ENCODE results near the gene USP43.
"Not testable (repeated sequence)": the region's sequence is repeated elsewhere in the genome, so short reads cannot be mapped to it uniquely, and the experiment has no call there.

The USP43 gene

GRCh38 chr17:9644910-9645751, at the start of gene USP43:
Gene USP43 (plus strand): TSS chr17:9645517. CDS start chr17:9645633, 116 bp downstream.
- DNase-seq (ENCODE audit: low read depth in 2 of 2): no peak

DNA sequence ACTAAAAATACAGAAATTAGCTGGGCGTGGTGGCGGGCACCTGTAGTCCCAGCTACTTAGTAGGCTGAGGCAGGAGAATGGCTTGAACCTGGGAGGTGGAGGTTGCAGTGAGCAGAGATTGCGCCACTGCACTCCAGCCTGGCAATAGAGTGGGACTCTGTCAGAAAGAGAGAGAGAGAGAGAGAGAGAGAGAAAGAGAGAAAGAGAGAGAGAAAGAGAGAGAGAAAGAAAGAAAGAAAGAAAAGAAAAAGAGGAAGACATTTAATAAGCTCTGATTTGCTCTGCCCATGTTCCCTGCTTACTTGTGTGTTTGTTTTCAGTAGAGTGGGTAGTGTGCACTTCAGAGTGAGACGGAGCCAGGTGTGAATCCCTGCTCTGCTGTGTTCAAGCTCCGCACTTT, 47.7 kb upstream of the USP43 start:
- not testable (repeated sequence) for DNase-seq (ENCODE audit: low read depth in 2 of 2)

DNA sequence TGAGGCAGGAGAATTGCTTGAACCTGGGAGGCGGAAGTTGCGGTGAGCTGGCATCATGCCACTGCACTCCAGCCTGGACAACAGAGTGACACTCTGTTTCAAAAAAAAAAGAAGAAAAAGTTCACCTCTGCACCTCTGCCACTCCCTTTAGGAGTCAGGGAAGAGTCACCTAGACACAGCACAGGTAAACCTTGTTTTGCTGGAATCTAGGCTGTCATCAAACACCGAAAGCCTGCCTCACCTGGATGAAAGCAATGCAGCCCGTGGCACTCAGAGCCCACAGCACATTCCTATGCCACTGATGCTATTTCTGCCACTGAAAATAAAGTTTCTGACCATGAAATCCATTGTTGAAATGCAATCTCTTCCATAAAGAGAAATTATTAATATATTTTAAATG, 46.7 kb upstream of the USP43 start:
- no peak for DNase-seq (ENCODE audit: low read depth in 2 of 2)

DNA sequence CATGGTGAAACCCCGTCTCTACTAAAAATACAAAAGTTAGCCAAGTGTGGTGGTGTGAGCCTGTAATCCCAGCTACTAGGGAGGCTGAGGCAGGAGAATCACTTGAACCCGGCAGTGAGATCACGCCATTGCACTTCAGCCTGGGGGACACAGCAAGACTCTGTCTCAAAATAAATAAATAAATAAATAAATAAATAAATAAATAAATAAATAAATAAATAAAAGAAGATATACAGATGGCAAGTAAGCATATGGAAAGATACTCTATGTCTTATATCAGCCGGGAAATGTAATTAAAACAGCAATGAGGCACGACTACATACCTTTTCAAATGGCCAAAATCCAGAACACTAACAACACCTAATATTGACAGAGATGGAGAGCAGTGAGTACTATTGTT, 40.7 kb upstream of the USP43 start:
- not testable (repeated sequence) for DNase-seq (ENCODE audit: low read depth in 2 of 2)

DNA sequence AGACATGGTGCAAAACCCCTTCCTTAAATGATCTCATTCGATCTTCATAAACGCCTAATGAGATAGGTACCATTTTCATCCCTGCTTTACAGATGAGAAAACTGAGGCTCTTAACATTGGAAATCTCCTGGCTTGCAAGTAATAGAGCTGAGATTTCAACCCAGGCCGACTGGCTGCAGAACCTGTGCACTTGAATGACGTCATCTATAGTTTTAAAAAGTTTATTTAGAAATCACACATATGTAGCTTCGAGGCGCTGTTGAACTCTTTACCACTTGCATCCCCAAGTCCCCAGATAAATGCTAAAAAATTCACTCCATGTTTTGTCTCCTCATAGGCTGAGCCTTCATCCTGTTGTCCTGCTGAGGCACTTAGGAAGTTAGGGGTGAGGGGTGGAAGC, 38.9 kb upstream of the USP43 start:
- no peak for DNase-seq (ENCODE audit: low read depth in 2 of 2)

DNA sequence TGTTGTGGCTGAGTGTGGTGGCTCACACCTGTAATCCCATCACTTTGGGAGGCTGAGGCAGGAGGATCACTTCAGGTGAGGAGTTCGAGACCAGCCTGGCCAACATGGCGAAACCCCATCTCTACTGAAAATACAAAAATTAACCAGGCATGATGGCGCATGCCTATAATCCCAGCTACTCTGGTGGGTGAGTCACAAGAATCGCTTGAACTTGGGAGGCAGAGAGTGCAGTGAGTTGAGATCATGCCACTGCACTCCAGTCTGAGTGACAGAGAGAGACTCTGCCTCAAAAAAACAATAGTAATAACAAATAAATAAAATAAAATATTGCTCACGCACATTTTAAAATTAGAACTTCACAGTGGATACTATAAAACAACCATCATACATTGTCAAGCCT, 38.3 kb upstream of the USP43 start:
- not testable (repeated sequence) for DNase-seq (ENCODE audit: low read depth in 2 of 2)

DNA sequence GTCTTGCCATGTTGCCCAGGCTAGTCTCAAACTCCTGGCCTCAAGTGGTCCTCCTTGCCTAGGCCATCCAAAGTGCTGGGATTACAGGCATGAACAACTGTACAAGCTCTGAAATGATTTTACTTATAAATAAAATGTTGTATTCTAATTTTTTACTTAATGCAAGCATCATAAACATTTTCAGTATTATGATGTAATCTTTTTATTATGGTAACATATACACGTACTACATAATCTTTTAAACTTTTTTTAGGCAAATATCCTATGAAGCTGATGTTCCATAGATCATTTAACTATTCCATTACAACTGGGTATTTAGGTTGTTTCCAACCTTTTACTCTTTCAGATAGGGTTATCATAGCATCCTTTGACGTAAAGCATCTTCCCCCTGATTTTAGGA, 33.8 kb upstream of the USP43 start:
- no peak for DNase-seq (ENCODE audit: low read depth in 2 of 2)

DNA sequence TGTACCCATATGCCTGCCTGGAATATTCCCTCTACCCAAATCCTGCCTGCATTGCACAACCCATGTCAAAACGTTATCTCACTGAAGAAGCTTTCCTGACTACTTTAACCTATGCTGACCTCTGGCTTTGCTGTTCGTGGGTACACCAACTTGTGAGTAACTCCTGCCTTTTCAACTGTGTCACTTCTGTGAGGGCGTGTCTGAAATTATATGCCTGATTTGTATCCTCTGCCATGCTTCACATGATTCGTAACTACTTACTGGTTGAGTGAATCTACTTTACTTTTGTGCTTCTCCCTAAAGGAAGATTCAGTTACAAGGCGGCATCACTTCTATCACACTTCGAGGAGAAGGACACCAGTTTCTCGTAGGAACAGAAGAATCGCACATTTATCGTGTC, 33.3 kb upstream of the USP43 start:
- no peak for DNase-seq (ENCODE audit: low read depth in 2 of 2)

DNA sequence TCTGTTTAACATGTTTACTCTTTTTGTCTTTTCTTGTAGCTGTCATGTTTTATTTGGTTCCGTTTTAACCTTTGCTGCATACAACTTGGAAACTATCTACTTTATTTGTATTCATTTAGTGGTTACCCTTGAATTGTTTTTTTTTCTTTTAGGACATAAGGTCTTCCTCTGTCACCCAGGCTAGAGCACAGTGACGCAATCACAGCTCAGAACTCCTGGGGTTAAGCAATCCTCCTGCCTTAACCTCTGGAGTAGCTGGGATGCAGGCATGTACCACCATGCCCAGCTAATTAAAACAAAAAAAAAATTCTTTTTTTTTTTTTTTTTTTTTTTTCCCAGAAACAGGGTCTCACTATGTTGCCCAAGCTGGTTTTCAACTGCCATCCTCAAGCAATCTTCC, 29.8 kb upstream of the USP43 start:
- no peak for DNase-seq (ENCODE audit: low read depth in 2 of 2)

DNA sequence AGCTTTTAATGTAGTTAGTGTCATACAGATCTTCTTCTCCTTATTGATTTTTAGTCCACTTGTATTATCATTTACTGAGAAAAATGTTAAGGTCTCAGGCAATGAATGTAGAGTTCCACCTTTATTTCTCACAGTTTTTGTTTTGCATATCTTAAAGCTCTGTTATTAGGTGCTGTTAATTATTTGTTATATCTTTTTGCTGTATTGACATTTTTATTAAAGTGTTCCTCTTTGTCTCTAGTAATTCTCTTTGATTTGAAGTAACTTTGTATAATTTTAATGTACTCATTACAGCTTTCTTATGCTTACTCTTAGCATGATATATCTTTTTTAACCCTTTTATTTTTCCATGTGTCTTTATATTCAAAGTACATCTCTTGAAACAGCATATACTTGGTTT, 22.4 kb upstream of the USP43 start:
- DNase-seq (ENCODE audit: low read depth in 2 of 2): no peak

DNA sequence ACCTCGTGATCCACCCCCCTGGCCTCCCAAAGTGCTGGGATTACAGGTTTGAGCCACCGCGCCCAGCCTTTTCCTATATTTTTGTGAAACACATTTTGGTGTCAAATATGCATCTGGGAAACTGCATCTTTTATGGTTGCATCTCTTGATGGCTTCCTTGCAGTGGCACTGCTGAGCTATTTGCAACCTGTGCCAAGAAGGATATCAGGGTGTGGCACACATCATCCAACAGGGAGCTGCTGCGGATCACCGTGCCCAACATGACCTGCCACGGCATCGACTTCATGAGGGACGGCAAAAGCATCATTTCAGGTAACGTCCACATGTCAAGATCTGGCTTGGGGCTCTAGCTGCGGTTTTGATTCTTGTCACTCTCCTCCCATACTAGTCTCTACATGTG, 16.8 kb upstream of the USP43 start:
- no peak for DNase-seq (ENCODE audit: low read depth in 2 of 2)

GRCh38 chr17:9632741-9633140, 12.6 kb upstream of the USP43 start:
- DNase-seq (ENCODE audit: low read depth in 2 of 2): no peak

- no peak for DNase-seq (ENCODE audit: low read depth in 2 of 2)
Measured at GRCh38 chr17:9635340-9635739, 10.0 kb upstream of the USP43 start.

DNA sequence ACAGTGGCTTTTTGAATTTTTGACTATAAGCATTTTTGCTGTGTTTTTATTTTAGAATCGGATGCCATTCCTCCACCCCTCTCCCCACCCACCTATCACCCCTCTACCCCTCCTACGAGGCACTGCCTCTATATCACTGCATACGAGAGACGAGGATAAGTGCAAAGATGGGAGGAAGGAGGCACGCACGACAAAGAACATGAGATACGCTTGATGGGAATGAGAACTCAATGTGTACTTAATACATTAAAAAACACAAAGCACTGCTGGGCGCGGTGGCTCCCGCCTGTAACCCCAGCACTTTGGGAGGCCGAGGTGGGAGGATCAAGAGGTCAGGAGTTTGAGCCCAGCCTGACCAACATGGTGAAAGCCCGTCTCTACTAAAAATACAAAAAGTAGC, 8.8 kb upstream of the USP43 start:
- no peak for DNase-seq (ENCODE audit: low read depth in 2 of 2)

GRCh38 chr17:9640388-9640787, 4.9 kb upstream of the USP43 start:
- not testable (repeated sequence) for DNase-seq (ENCODE audit: low read depth in 2 of 2)

DNA sequence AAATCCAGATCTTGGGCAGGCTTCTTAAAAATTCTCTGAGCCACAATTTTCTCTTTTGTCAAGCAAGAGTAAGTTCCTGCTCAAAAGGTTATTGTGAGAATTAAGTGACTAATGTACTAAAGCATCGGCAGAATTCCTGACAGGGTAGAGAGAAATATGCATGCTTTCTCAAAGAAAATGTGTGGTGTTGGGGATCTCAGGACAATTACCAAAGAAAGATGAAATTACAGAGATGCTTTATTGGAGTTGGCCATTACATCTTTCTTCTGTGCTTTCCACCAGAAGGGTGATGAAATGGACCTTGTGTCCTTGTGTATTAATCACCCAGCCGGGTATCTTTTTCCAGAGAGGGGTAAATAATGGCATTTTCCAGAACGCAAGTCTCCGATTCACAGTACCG, 1.7 kb upstream of the USP43 start:
- no peak for DNase-seq (ENCODE audit: low read depth in 2 of 2)

GRCh38 chr17:9645851-9646545, 681 bp downstream of the USP43 start:
- DNase-seq (ENCODE audit: low read depth in 2 of 2): no peak

GRCh38 chr17:9646546-9646885, 1.2 kb downstream of the USP43 start:
- no peak for DNase-seq (ENCODE audit: low read depth in 2 of 2)

DNA sequence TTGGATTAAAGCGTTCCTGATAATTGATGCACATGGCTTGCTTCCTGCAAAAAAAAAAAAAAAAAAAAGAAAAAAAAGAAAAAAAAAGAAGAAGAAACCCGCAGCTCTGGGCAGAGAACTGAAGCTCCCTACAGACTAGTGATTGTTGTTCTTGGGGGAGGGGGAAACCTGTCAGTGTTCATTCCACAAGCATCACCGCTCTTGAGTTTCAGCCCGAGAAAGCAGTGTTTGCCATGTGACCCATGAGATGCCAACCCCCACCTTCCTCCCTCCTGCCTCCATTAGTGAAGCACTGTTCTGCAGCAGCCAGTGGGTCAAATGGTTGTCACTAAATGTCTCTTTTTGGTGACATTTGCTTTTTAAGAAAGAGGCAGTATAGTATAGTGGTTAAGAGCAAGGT, 1.7 kb downstream of the USP43 start:
- DNase-seq (ENCODE audit: low read depth in 2 of 2): no peak

DNA sequence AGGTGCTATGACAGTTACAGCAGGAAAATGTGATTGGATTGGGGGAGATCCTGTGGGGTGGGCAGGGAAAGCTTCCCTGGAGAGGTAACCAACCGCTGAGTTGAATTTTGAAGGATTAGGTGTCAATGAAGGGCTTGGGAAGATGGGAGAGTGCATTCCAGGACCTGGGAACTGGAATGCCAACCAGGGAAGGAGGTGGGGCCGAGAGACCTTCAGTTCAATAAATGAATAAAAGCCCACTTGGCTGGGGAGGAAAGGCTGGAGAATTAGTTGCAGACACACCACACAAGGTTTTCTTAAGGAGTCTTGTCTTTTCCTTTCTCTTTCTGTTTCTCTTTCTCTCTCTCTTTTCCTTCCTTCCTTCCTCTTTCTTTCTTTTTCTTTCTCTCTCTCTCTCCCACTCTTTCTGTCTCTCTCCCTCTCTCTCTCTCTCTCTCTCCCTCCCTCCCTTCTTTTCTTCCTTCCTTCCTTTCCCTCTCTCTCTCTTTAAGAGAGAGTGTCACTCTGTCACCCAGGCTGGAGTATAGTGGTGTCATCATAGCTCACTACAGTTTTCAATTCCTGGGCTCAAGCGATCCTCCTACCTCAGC, 3.3 kb downstream of the USP43 start:
- no peak for DNase-seq (ENCODE audit: low read depth in 2 of 2)

DNA sequence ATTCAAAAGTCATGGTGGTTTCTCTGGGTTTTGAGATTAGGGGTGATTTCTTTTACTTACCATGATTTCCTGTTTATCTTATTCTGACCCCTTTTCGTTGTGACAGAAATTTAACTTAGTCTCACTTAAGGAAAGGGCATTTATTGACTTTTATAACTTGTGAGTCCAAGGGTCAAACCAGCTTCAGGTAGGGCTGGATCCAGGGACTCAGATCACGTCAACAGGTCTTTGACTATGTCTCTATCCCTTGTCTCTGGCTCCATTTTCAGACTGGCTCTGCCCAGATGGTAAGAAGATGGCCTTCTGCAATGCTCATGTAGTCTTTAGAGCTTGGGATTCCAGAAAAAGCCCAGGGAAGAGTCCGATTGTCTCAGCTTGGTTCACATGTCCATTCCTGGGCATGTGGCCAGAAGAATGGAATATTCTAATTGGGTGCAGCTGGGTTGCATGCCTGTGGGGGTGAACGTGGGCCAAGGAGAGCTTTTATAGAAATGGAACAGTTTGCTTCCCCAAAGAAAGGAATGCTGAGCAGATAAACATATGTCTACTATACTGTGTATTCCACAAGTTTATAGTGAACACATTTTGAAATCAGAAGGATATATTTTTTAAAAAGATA, 13.4 kb downstream of the USP43 start:
- DNase-seq (ENCODE audit: low read depth in 2 of 2): no peak

GRCh38 chr17:9661027-9661426, 15.7 kb downstream of the USP43 start:
- no peak for DNase-seq (ENCODE audit: low read depth in 2 of 2)

DNA sequence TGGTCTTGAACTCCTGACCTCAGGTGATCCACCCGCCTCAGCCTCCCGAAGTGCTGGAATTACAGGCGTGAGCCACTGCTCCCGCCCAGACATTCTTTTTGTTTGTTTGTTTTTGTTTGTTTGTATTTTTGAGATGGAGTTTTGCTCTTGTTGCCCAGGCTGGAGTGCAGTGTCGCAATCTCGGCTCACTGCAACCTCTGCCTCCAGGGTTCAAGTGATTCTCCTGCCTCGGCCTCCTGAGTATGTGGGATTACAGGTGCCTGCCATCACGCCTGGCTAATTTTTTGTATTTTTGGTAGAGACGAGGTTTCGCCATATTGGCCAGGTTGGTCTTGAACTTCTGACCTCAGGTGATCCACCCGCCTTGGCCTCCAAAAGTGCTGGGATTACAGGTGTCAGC, 18.2 kb downstream of the USP43 start:
- DNase-seq (ENCODE audit: low read depth in 2 of 2): not testable (repeated sequence)

Data from stimulated activated CD8-positive, alpha-beta memory T cell treated with anti-CD3 and anti-CD28 coated beads, Interleukin-7, amount 100 ng/mL, for 1 hour (primary cell).